HG03558 (cell line): Measurements from ENCODE around the gene HDGF.

Source experiments
- ATAC-seq: cut with Tn5 transposase; IDR thresholded peaks from one replicate; pipeline ENCODE4 v1.9.1; 2021; ENCODE audit warnings: moderate number of reproducible peaks; ENCODE audit not compliant: unreplicated experiment; ENCODE audit errors: extremely low read depth

HDGF gene

GRCh38 chr1:156747742-156748669 lies 3.5 kb downstream of the HDGF start:
- ATAC-seq, result no peak

GRCh38 chr1:156746728-156747631 lies 4.5 kb downstream of the HDGF start:
- no peak for ATAC-seq

- no peak for ATAC-seq
Measured at GRCh38 chr1:156746406-156746727, 5.1 kb downstream of the HDGF start.

- no peak for ATAC-seq
Measured at GRCh38 chr1:156745881-156746280, 5.6 kb downstream of the HDGF start.

- no peak for ATAC-seq
Measured at GRCh38 chr1:156744786-156745419, 6.6 kb downstream of the HDGF start.

GRCh38 chr1:156744344-156744743 lies 7.1 kb downstream of the HDGF start:
- ATAC-seq, result no peak

DNA sequence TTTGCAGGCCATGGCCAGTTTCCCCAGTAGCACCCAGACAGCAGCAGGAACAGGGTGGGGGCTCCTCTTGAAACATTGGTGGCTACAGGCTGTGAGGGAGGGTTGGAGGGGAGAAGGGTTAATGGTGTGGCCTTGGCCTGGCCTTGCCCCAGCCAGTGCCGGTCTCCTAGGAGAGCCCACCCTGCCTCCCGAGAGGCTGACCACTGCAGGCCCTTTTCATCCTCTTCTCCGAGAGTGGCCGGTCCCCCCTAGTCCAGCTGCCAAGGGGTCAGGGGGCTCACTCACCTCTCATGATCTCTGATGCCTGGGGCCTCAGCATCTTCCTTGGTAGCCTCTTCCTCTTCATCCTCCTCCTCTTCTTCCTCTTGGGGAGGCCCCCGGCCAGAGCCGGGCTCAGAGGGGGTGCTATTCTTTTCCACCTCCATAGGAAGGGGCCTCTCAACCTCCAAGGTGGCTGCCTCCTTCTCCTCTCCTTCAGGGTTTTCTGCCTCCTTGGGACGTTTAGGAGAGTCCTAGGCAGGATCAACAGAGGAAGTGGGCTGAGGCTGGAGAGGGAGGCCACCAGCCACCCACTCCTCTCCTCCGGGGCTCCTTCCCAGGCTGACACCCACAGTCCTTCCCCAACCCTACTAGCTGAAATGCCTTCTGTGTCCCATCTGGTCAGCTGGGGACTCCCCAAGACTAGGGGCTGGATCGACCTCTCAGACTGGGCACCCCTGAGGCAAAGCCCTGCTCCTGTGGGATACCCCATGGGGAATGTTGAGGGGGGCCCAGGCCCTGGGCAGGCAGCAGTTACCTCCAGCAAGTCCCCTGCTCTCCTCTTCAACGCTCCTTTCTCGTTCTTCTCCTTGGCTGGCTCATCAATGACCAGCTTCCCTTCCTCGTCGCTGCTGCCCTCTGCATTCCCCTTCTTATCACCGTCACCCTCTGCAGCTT lies 7.8 kb downstream of the HDGF start:
- no peak for ATAC-seq

DNA sequence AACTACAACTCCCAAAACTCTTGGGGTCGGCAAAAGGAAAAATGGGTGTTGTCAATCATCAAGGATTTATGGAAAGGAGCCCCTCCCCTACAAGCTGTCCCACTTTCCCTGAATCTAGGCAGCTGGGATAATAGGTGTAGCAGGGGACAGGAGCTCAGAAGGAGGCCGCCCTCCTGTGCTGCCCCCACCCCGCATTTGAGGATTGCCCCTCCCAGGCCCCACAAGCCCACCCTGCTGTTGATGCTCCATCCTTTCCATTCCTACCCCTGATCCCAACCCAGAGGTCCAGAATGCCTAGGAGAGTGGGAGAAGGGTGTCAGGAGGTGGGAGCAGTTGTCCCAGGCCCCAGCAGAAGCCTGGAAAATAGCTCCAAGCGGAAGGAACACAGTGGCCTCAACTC lies 8.7 kb downstream of the HDGF start:
- no peak for ATAC-seq

- ATAC-seq, result no peak
Measured at GRCh38 chr1:156742017-156742416, 9.5 kb downstream of the HDGF start.

- ATAC-seq, result no peak
Measured at GRCh38 chr1:156741481-156741983, 9.9 kb downstream of the HDGF start.

DNA sequence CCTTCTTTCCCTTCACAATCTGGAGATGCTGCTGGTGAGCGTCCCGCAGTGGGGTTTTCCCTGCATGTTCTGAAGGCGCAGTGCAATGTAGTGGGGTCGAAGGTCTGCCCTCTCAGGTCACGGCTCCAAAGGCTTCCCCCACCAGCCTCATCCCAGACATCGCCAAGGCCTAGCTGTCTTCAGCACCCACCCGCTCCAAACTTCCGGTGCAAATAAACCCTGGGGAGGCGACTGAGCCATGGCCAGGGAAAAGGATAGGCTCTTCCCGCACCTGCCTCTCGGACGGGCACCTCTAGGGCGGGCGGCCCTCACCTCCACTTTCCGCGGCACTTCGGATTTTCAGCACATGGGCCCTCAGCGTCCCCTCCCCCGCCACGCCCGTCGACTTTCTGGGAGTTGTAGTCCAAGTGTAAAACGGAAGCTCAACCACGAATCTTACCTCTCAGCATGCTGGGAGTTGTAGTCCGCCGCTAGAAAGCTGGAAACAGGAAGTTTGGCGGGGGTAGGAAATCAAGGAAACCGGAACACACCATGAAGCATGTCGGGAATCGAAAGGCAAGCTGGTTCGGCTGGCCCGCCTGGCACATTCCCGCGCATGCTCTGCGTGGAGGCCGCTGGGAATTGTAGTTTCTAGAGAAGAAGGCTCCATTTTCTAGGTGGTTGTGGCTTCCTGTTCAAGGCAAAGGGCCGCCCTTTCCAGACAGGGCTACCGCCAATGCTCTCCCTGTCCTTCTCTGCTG lies 10.6 kb downstream of the HDGF start, which contains the start of gene MRPL24:
MRPL24 (minus strand) TSS at position 348 of the 740 bp plus-strand sequence. CDS start 2,384 bp downstream, outside the sequence.
- peak; percentile 72 for ATAC-seq

DNA sequence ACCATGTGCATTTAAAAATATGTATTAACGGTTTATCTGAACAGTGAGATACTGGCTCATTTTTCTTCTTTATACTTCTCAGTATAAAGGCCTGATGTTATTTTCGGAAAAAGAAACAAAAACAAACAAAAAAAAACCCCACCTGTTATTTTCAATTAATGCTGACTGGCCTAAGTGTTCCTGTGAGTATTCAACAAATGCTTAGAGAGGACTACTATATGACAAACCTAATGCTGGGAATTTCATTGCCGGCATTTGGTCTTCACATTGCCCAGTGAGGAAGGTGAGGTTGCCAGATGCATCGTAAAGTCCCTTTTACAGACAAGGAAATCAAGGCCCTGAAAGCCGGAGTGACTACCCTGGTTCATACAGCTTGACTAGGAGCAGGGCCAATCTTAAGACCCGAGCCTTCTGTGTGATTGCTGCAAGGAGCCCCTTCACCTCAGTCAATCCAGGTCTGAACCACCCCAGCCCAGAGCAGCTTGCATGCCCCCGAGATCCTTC lies 11.2 kb downstream of the HDGF start:
- no peak for ATAC-seq

DNA sequence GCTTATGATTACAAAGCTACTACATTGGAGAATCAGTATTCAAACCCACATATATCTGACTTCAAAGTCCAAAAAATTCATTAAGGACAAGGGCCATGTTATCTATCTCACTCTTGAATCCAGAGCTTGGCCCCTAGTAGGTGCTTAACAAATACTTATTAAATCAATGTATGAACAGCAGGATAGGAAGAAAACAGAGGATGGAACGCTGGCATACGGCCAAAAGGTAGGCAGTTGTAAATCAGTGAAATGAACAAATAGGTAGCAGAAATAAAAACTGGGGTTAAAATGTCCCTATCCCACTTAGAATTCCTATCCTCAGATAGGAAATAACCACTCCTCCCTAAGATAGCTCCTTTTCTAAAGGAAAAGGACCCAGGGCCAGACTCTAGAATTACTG lies 12.6 kb downstream of the HDGF start:
- ATAC-seq, result no peak

DNA sequence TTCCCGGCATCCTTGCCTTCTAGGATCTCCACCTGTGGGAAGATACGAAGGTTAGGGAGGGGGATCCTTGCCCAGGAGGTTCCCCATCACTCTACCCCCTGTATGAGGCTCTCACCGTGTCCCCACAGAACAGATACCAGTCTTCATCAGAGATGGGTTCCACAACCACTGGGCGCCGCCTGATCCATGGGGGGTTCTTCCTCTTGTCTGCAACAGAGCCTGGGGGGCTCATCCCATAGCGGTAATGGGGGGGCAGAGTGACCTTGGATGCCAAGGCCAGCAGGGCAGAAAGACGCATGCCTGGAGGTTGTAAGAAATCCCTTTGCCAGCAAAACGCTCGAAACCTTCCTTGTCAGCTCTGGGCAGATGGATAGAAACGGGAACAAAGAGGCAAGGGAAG lies 13.1 kb downstream of the HDGF start:
- no peak for ATAC-seq

GRCh38 chr1:156733989-156734584 lies 17.4 kb downstream of the HDGF start:
- no peak for ATAC-seq

- peak; percentile 69 for ATAC-seq
Measured at GRCh38 chr1:156728599-156729462, 22.6 kb downstream of the HDGF start, which contains the start of gene ISG20L2. Gene ISG20L2, minus strand, starts transcription at chr1:156728766. Its CDS starts 1,114 bp downstream, at chr1:156727652.
